Calu3 (cell line): ENCODE results near the gene PLD5. TPM values are rescaled to one million over a fixed set of nuclear protein-coding genes. Genes with fewer than 3 reads are reported as not detected.

Experiments
- BruUV-seq: library from RNA; stranded (reverse); fragments of 400-500 nt; replicated peaks from 2 replicates; lab custom pipeline; 2021; lab: Mats Ljungman, UMichigan
- CTCF ChIA-PET: fragments of 300-600 bp; sonication (Branson Sonifier 250); formaldehyde crosslinking; loops from one replicate; lab custom pipeline; 2022; ENCODE audit warnings: antibody characterized with exemption; lab: Charles Lee
- DNase-seq: peaks from one replicate; pipeline ENCODE4 v3.0.0; 2022
- H3K27ac Mint-ChIP-seq: one replicate; pipeline ENCODE4 v1.8.0; 2022; ENCODE audit warnings: mixed read lengths; ENCODE audit not compliant: unreplicated experiment
- H3K27me3 Mint-ChIP-seq: one replicate; pipeline ENCODE4 v1.8.0; 2022; ENCODE audit warnings: mixed read lengths; ENCODE audit not compliant: unreplicated experiment
- H3K36me3 Mint-ChIP-seq: one replicate; pipeline ENCODE4 v1.8.0; 2022; ENCODE audit warnings: mild to moderate bottlenecking, moderate library complexity, mixed read lengths; ENCODE audit not compliant: insufficient read depth, unreplicated experiment
- H3K4me1 Mint-ChIP-seq: one replicate; pipeline ENCODE4 v1.8.0; 2022; ENCODE audit warnings: mild to moderate bottlenecking, low read depth, mixed read lengths; ENCODE audit not compliant: unreplicated experiment
- H3K4me3 Mint-ChIP-seq: one replicate; pipeline ENCODE4 v1.8.0; 2022; ENCODE audit warnings: mild to moderate bottlenecking, low read depth, moderate library complexity, mixed read lengths; ENCODE audit not compliant: unreplicated experiment
- H3K9me3 Mint-ChIP-seq: one replicate; pipeline ENCODE4 v1.8.0; 2022; ENCODE audit warnings: low read depth, mixed read lengths; ENCODE audit not compliant: unreplicated experiment
- intact Hi-C: fragments of 100-400 bp; cut with micrococcal nuclease; formaldehyde crosslinking; loops from one replicate; pipeline ENCODE4 v1.10.0; 2022; ENCODE audit not compliant: unreplicated experiment
- total RNA-seq: library from RNA; stranded (reverse); gene quantifications from 2 replicates; pipeline ENCODE4 v1.2.3, GENCODE V29; 2022
- TF ChIP-seq, protein P1 (sequence below): fragments of 200-600 bp; IDR thresholded peaks from one replicate; pipeline ENCODE4 v1.8.0; 2022; ENCODE audit warnings: antibody characterized with exemption; ENCODE audit not compliant: unreplicated experiment

The PLD5 gene
- total RNA-seq, 1 experiment from 2014 or later = 2.4 TPM

DNA sequence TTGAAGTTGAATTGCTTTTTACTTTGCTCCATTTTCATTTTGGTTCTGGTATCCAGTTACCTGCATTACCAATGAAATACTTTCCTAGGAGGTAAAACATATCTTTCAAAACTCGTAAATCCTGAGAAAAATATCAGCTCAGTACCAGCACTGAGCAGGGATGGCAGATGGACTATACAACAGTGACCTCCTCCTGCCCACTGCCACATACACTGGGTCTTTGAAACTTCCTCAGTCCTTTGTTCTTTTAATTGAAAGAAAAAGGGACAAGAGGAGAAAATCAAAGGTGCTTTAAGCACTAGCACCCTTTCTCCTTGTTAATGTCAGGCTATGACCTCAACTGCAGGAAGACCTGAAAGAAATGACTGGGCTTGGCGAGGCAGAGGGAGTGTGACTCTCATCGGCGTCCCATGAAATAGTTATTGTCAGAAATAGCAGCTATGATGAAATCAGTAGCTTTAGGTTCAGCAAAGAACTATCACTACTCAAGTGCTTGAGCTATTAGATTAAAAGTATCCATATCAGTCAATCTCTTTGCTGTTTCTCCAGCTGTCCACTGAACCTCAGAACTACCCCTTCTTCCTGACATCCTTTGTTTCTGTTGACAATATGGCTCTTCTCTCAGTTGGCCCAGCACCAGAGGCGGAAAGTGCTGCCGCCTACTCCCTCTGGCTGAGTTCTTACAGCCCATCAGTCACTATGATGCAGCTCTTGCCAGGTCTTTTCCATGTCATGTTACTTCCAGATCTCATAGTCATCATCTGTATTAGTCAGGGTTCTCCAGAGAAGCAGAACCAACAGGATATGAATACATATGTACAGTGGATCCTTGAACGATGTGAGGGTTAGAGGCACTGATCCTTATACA lies 318.6 kb downstream of the PLD5 start:
- Mint-ChIP-seq H3K9me3 (no peaks in the 10 kb centered on the region), H3K36me3 (no peaks in the 10 kb centered on the region)

DNA sequence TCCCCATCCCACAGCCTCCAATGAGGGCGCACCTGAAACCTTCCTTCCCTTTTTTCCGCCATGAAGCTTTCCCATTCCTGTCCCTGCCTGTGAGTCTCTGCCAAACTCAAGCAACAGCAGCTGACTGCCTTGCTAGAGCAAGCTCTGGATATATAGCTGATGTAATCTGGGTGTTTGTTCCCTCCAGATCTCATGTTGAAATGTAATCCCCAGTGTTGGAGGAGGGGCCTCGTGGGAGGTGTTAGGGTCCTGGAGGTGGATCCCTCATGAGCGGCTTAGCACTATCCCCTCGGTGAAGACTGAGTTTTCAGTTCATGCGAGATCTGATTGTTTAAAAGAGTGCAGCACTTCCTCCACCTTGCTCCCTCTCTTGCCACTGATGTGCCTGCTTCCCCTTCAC lies 321.2 kb downstream of the PLD5 start:
- Mint-ChIP-seq H3K27me3 (peaks cover 16% of the 10 kb centered on the region), H3K4me1 (peaks cover 8% of the 10 kb centered on the region), H3K36me3 (no peaks in the 10 kb centered on the region), H3K4me3 (no peak overlapping the region), H3K9me3 (no peaks in the 10 kb centered on the region), H3K27ac (no peak overlapping the region)
- CTCF ChIA-PET = no interaction called here
- intact Hi-C loops = no loop called here
- DNase-seq = no peak
- TF ChIP-seq, protein P1, sequence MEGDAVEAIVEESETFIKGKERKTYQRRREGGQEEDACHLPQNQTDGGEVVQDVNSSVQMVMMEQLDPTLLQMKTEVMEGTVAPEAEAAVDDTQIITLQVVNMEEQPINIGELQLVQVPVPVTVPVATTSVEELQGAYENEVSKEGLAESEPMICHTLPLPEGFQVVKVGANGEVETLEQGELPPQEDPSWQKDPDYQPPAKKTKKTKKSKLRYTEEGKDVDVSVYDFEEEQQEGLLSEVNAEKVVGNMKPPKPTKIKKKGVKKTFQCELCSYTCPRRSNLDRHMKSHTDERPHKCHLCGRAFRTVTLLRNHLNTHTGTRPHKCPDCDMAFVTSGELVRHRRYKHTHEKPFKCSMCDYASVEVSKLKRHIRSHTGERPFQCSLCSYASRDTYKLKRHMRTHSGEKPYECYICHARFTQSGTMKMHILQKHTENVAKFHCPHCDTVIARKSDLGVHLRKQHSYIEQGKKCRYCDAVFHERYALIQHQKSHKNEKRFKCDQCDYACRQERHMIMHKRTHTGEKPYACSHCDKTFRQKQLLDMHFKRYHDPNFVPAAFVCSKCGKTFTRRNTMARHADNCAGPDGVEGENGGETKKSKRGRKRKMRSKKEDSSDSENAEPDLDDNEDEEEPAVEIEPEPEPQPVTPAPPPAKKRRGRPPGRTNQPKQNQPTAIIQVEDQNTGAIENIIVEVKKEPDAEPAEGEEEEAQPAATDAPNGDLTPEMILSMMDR = no peak
- BruUV-seq = no TSS peak

More for the DNA sequence above, 318.6 kb downstream of the PLD5 start:
- no peak for DNase-seq
- H3K4me1 Mint-ChIP-seq = peaks cover 14% of the 10 kb centered on the region
- H3K27ac Mint-ChIP-seq = no peak overlapping the region
- intact Hi-C loops = no loop called here
- CTCF ChIA-PET = no interaction called here
- no peak overlapping the region for H3K4me3 Mint-ChIP-seq
- TF ChIP-seq, protein P1 = no peak
- no TSS peak for BruUV-seq
- peaks cover 16% of the 10 kb centered on the region for H3K27me3 Mint-ChIP-seq

DNA sequence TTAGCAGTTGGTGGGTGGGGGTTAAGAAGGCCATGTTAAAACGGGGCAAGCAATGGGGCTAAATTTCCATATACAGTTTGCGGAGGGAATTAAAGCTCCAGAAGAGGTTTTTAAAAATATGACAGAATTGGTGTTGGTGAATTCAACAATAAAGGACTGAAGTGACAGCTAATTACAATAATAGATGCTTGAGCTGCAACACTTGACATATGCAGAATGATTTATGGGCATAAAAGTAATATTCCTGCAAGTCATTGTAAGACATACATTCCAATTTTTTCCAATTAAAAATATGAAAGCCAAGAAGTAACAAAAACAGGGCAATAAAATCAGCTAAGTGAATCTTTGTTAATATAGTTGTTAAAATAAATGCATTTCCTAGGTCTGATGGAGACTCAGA lies 323.4 kb downstream of the PLD5 start:
- H3K4me3 Mint-ChIP-seq = no peak overlapping the region
- DNase-seq = no peak
- TF ChIP-seq, protein P1 = no peak
- CTCF ChIA-PET = no interaction called here
- H3K9me3 Mint-ChIP-seq = no peaks in the 10 kb centered on the region
- H3K4me1 Mint-ChIP-seq = no peaks in the 10 kb centered on the region
- H3K27me3 Mint-ChIP-seq = no peaks in the 10 kb centered on the region
- no peaks in the 10 kb centered on the region for H3K36me3 Mint-ChIP-seq
- H3K27ac Mint-ChIP-seq = no peak overlapping the region
- intact Hi-C loops = no loop called here
- BruUV-seq = no TSS peak

DNA sequence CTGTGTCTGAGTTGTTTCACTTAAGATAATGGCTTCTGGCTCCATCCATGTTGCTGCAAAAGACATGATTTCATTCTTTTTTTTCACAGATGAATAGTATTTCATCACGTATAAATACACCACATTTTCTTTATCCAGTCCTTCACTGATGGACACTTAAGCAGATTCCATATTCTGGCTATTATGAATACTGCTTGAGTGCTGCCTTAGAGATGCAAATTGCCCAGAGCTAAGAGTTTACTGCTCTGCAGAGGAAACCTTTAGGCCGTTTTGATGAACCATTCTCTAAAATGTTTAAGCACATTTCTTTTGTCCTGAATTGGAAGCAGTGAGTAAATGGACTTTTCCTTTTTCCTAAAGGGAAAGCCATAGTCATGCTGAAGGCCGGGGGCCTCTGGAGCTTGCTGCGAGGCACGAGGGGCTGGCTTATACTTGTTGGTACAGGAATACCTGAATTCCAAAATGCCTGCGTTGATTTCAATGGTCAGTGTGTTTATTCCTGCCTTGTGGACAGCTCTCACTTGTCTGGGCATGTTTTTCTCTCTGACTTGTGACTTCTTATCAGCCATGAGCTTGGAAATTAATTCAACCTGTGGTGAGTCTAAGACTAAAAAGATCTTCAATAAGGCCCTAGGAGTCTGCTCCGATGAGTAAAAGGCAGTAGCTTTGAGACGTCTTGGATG lies 324.6 kb downstream of the PLD5 start:
- intact Hi-C loops = no loop called here
- no peaks in the 10 kb centered on the region for H3K9me3 Mint-ChIP-seq

More for the DNA sequence above, 324.6 kb downstream of the PLD5 start:
- no peak for DNase-seq
- no peaks in the 10 kb centered on the region for H3K4me1 Mint-ChIP-seq
- H3K27ac Mint-ChIP-seq = no peak overlapping the region
- TF ChIP-seq, protein P1 = no peak
- no TSS peak for BruUV-seq
- CTCF ChIA-PET = interaction anchor here (0.6 kb wide), 1 partner anchor 11 kb away, joined by 3 read pairs; no protein-coding TSS in a partner anchor
- H3K36me3 Mint-ChIP-seq = no peaks in the 10 kb centered on the region
- H3K27me3 Mint-ChIP-seq = no peaks in the 10 kb centered on the region
- no peak overlapping the region for H3K4me3 Mint-ChIP-seq
